Mucosa of stomach (tissue), 1 donor: Measurements from ENCODE around the gene MED20.

Source experiments
- H3K27me3 ChIP-seq: one replicate; pipeline ENCODE4 v1.7.0; 2013; ENCODE audit warnings: mild to moderate bottlenecking, low read length; ENCODE audit not compliant: control insufficient read depth, insufficient read depth
- H3K36me3 ChIP-seq: one replicate; pipeline ENCODE4 v1.7.0; 2013; ENCODE audit warnings: low read length; ENCODE audit not compliant: control insufficient read depth, insufficient read depth
- H3K4me1 ChIP-seq: one replicate; pipeline ENCODE4 v1.7.0; 2013; ENCODE audit warnings: mild to moderate bottlenecking, low read length; ENCODE audit not compliant: control insufficient read depth, insufficient read depth
- H3K4me3 ChIP-seq: one replicate; pipeline ENCODE4 v1.7.0; 2013; ENCODE audit warnings: low read length
- H3K9ac ChIP-seq: one replicate; pipeline ENCODE4 v1.7.0; 2013; ENCODE audit warnings: mild to moderate bottlenecking, low read length, moderate library complexity
- H3K9me3 ChIP-seq: one replicate; pipeline ENCODE4 v1.7.0; 2013; ENCODE audit warnings: mild to moderate bottlenecking, low read length, moderate library complexity; ENCODE audit not compliant: control insufficient read depth
- donor health status: Pancreatic carcinoma.

Gene MED20

DNA sequence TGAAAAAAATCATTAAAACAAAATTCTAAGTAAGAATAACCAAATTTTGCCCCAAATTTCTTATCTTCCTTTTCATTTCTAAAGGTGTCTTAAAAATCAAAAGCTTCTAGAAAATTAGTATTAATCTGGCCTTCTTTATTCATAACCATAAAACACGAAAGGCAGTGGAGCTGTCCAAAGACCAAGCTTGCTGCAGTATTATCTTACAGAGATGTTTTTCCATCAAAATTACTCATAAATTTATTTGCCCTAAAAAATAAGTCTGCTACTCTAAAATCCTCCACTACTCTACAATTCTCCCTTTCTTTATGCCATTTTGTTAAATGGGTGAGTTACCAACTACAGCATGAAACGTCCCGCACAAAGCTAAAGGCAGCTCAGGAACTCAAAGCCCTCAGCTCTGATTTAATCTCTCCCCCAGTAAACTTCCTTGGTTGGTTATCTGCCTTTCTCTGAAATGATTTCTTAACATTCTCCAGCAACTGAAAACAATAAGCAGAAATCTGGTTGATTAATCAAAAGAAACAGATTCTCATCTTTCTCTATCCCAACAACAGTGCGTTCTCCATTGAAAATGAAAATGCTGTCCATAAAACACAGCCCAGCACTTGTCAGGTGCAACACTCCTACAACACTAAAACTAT is 27.9 kb downstream of the MED20 start:
- Histone ChIP-seq H3K4me1 (no peaks in the 10 kb centered on the region), H3K4me3 (no peak overlapping the region), H3K9me3 (no peaks in the 10 kb centered on the region), H3K36me3 (no peaks in the 10 kb centered on the region), H3K9ac (no peak overlapping the region), H3K27me3 (no peaks in the 10 kb centered on the region)

- H3K36me3 ChIP-seq = no peaks in the 10 kb centered on the region
- H3K9me3 ChIP-seq = no peaks in the 10 kb centered on the region
- no peaks in the 10 kb centered on the region for H3K4me1 ChIP-seq
- H3K9ac ChIP-seq = no peak overlapping the region
- H3K4me3 ChIP-seq = no peak overlapping the region
- H3K27me3 ChIP-seq = no peaks in the 10 kb centered on the region
Observed at GRCh38 chr6:41887331-41887751, 33.6 kb downstream of the MED20 start.

DNA sequence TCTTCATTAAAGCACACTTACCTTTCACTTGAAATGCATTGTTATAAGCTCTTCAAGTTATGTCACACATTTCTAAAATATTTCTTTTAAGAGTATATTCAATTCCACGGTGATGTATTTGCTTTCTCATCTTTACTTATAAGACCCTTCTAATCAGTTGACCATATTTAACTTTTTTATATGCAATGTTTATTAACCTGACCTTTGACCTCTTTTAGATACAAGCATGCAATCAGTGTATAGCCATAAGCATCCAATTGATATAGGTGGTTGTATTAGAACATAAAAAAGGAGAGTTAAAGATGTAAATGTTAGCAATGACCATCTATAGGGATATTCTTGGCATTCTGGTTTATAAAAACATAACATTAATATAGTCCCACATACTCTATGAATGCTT is 35.0 kb downstream of the MED20 start:
- no peaks in the 10 kb centered on the region for H3K9me3 ChIP-seq
- no peaks in the 10 kb centered on the region for H3K4me1 ChIP-seq
- no peak overlapping the region for H3K4me3 ChIP-seq
- no peaks in the 10 kb centered on the region for H3K36me3 ChIP-seq
- no peaks in the 10 kb centered on the region for H3K27me3 ChIP-seq
- no peak overlapping the region for H3K9ac ChIP-seq

GRCh38 chr6:41884957-41885356 is 36.0 kb downstream of the MED20 start:
- no peaks in the 10 kb centered on the region for H3K36me3 ChIP-seq
- no peak overlapping the region for H3K9ac ChIP-seq
- no peaks in the 10 kb centered on the region for H3K27me3 ChIP-seq
- H3K9me3 ChIP-seq = no peaks in the 10 kb centered on the region
- no peaks in the 10 kb centered on the region for H3K4me1 ChIP-seq
- no peak overlapping the region for H3K4me3 ChIP-seq

- Histone ChIP-seq H3K27me3 (no peaks in the 10 kb centered on the region), H3K36me3 (no peaks in the 10 kb centered on the region), H3K4me1 (no peaks in the 10 kb centered on the region), H3K4me3 (no peak overlapping the region), H3K9ac (no peak overlapping the region), H3K9me3 (no peaks in the 10 kb centered on the region)
Observed at GRCh38 chr6:41881506-41881905, 39.4 kb downstream of the MED20 start.

DNA sequence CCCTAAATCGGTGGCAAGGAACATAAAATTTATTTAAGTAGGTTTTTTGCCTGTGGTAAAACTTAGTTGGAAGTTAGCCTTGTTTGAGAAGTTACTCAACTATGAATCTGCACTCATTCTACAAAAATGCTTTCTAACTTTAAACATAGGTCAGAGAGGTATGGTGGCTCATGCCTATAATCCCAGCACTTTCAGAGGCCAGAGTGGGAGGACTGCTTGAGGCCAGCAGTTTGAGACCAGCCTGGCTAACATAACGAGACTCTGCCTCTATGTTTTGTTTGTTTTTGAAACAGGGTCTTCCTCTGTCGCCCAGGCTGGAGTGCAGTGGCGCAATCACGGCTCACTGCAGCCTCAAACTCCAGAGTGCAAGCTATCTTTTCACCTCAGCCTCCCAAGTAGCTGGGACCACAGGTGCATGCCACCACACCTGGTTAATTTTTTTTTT is 42.0 kb downstream of the MED20 start:
- Histone ChIP-seq H3K9me3 (no peaks in the 10 kb centered on the region), H3K9ac (no peak overlapping the region), H3K4me1 (no peaks in the 10 kb centered on the region), H3K36me3 (no peaks in the 10 kb centered on the region), H3K4me3 (no peak overlapping the region), H3K27me3 (no peaks in the 10 kb centered on the region)

DNA sequence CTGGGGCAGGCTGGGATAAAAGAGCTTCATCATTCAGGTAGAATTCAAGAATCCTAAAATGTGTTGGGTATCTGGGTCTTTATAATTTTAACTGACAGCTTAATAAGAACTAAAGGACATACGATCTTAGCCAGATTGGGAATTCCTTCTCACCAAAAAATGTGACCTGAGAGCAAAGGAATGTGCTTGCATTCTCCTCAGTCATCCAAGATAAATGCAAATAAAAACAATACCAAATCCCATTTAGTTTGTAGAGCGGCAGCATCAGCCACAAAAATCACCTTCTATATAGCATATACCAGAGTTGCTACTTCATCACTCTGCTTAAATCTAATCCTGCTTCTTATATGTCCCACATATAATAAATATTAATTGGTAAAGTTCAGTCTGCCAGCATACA is 42.7 kb downstream of the MED20 start:
- Histone ChIP-seq H3K9me3 (no peaks in the 10 kb centered on the region), H3K4me3 (no peak overlapping the region), H3K36me3 (no peaks in the 10 kb centered on the region), H3K27me3 (no peaks in the 10 kb centered on the region), H3K9ac (no peak overlapping the region), H3K4me1 (no peaks in the 10 kb centered on the region)

GRCh38 chr6:41877051-41877680 is 43.8 kb downstream of the MED20 start:
- no peaks in the 10 kb centered on the region for H3K27me3 ChIP-seq
- no peaks in the 10 kb centered on the region for H3K9me3 ChIP-seq
- H3K4me3 ChIP-seq = no peak overlapping the region
- no peak overlapping the region for H3K9ac ChIP-seq
- H3K4me1 ChIP-seq = no peaks in the 10 kb centered on the region
- no peaks in the 10 kb centered on the region for H3K36me3 ChIP-seq

GRCh38 chr6:41874741-41875140 is 46.2 kb downstream of the MED20 start:
- no peaks in the 10 kb centered on the region for H3K27me3 ChIP-seq
- H3K4me1 ChIP-seq = no peaks in the 10 kb centered on the region
- no peaks in the 10 kb centered on the region for H3K36me3 ChIP-seq
- no peak overlapping the region for H3K9ac ChIP-seq
- H3K4me3 ChIP-seq = no peak overlapping the region
- H3K9me3 ChIP-seq = no peaks in the 10 kb centered on the region

DNA sequence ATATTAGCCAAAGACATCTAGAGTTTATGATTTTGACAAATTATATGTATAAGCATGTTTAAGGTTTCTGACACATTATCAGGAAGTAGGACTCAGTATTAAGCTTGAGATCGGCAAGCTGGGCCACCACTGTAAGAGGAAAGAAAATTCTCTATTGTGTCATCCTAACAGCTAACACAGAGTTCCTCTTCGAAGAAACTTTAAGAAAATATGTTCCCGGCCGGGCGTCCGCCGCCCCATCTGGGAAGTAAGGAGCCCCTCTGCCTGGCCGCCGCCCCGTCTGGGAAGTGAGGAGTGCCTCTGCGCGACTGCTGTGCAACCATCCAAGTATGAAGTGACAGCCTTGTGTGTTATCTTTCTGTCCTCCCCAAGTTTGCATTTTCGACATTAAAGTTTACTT is 48.8 kb downstream of the MED20 start:
- H3K4me1 ChIP-seq = no peaks in the 10 kb centered on the region
- H3K27me3 ChIP-seq = no peaks in the 10 kb centered on the region
- no peak overlapping the region for H3K9ac ChIP-seq
- no peak overlapping the region for H3K4me3 ChIP-seq
- no peaks in the 10 kb centered on the region for H3K9me3 ChIP-seq
- no peaks in the 10 kb centered on the region for H3K36me3 ChIP-seq

DNA sequence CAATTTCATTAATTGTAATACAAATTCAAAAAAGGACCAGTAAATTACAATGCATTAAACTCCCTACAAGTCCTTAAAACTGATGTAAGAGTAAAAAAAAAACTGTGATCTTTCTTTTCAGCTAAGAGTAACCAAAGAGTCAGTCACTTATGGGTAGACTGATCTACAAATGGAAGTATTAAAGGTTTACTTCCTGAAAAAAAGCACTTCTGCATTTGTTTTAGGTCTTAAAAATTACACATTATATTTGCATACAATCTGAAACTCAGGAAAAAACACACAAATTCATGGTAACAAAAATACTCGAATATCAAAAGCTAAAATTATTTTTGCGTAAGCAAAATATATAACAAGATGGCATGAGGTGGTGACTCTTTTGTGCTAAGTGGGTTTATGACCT is 49.2 kb downstream of the MED20 start:
- Histone ChIP-seq H3K36me3 (no peaks in the 10 kb centered on the region), H3K9me3 (no peaks in the 10 kb centered on the region), H3K4me3 (no peak overlapping the region), H3K4me1 (no peaks in the 10 kb centered on the region), H3K9ac (no peak overlapping the region), H3K27me3 (no peaks in the 10 kb centered on the region)

DNA sequence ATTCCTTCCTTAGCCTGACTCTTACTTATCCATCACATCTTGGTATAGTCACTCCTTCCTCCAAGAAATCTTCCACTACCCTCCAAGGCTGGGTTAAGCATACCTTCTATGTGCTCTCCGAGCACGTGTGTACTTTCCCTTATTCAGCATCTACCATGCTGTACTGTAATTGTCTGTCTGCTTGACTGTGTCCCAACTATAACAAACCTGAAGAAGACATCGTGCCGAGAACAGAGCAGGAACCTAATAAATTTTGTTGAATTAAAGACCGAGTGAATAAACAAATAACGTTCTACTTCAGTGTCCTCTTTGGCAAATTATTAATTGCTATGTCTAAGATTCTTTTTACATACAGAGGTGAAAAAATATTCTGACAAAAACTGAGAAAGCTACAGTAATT is 61.6 kb downstream of the MED20 start:
- H3K36me3 ChIP-seq = no peaks in the 10 kb centered on the region
- no peaks in the 10 kb centered on the region for H3K9me3 ChIP-seq
- no peak overlapping the region for H3K9ac ChIP-seq
- no peaks in the 10 kb centered on the region for H3K27me3 ChIP-seq
- no peak overlapping the region for H3K4me3 ChIP-seq
- H3K4me1 ChIP-seq = no peaks in the 10 kb centered on the region
